Mammary epithelial cell (primary cell): ENCODE data around the gene BOD1.

Experiments used
- EZH2 ChIP-seq: IDR thresholded peaks from 2 replicates; pipeline ENCODE4 v1.6.1; 2012; ENCODE audit warnings: low read length, inconsistent platforms, borderline replicate concordance
- TF ChIP-seq, protein P1 (sequence below), 2 donors: IDR thresholded peaks in 1 of 2; conservative IDR thresholded peaks in 1 of 2; 2 replicates each; pipeline ENCODE4 v1.5.1; 2011 to 2012; ENCODE audit warnings: inconsistent platforms in 2 of 2, low read length in 2 of 2, mild to moderate bottlenecking in 2 of 2, control low read depth in 1 of 2, low read depth in 1 of 2; ENCODE audit not compliant: insufficient read depth in 1 of 2; ENCODE audit errors: extremely low read depth in 1 of 2

DNA sequence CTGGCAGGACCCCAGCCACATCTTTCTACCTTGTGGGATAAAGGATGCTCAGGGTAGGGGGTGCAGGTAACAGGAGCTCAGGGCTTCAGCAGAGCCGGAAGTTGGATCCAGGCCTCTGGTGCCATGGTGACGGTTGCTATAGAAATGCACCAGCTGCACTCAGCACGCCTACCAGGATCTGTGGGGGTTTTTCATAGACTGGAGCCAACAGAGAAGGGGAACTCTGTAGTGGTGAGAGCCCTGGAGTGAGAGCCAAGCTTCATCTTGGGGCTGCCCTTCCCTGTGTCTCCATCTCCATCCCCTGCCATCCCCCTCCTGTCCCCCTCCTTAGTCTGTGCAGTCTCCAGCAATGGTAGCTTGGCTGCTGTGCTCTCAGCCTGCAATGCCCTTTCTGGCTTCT is 27.5 kb upstream of the BOD1 start:
- TF ChIP-seq, protein P1, sequence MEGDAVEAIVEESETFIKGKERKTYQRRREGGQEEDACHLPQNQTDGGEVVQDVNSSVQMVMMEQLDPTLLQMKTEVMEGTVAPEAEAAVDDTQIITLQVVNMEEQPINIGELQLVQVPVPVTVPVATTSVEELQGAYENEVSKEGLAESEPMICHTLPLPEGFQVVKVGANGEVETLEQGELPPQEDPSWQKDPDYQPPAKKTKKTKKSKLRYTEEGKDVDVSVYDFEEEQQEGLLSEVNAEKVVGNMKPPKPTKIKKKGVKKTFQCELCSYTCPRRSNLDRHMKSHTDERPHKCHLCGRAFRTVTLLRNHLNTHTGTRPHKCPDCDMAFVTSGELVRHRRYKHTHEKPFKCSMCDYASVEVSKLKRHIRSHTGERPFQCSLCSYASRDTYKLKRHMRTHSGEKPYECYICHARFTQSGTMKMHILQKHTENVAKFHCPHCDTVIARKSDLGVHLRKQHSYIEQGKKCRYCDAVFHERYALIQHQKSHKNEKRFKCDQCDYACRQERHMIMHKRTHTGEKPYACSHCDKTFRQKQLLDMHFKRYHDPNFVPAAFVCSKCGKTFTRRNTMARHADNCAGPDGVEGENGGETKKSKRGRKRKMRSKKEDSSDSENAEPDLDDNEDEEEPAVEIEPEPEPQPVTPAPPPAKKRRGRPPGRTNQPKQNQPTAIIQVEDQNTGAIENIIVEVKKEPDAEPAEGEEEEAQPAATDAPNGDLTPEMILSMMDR (conservative IDR thresholded peaks at IDR 0.05 in 1 of 2, IDR thresholded peaks at IDR 0.05 in 1 of 2; ENCODE audit: extremely low read depth in 1 of 2, insufficient read depth in 1 of 2, low read depth in 1 of 2, low read length in 2 of 2) = no peak
- no peak for TF ChIP-seq EZH2
